Chondrocyte (in vitro differentiated cells): Measurements from ENCODE around the gene SERPINB1. TPM values are rescaled to one million over a fixed set of nuclear protein-coding genes. Genes with fewer than 3 reads are reported as not detected.

Experiments
- DNase-seq: peaks from one replicate; pipeline ENCODE4 v3.0.0; 2021; ENCODE audit warnings: mixed read lengths, low spot score
- H3K27ac Mint-ChIP-seq: one replicate; pipeline ENCODE4 v1.8.0; 2021; ENCODE audit warnings: mild to moderate bottlenecking, moderate library complexity, mixed read lengths; ENCODE audit not compliant: unreplicated experiment
- H3K27me3 Mint-ChIP-seq: 2 replicates; pipeline ENCODE4 v1.8.0; 2021; ENCODE audit warnings: low read depth, mixed read lengths
- H3K36me3 Mint-ChIP-seq: 2 replicates; pipeline ENCODE4 v1.8.0; 2021; ENCODE audit warnings: low read depth, mixed read lengths
- H3K4me1 Mint-ChIP-seq: 2 replicates; pipeline ENCODE4 v1.8.0; 2021; ENCODE audit warnings: low read depth, mild to moderate bottlenecking, mixed read lengths
- H3K4me3 Mint-ChIP-seq: one replicate; pipeline ENCODE4 v1.8.0; 2021; ENCODE audit warnings: mild to moderate bottlenecking, moderate library complexity, mixed read lengths; ENCODE audit not compliant: unreplicated experiment
- H3K9me3 Mint-ChIP-seq: 2 replicates; pipeline ENCODE4 v1.8.0; 2021; ENCODE audit warnings: low read depth, mixed read lengths
- CTCF ChIP-seq: fragments of 200-600 bp; sonication (generic); IDR thresholded peaks from 2 replicates; pipeline ENCODE4 v1.5.0; 2021; ENCODE audit warnings: antibody characterized with exemption, mild to moderate bottlenecking, moderate library complexity
- microRNA-seq: library from miRNA; unstranded; fragments of <30 nt; microRNA quantifications from one replicate; pipeline ENCODE4 v1.2.0, GENCODE V29; 2020; ENCODE audit warnings: borderline number of aligned reads
- total RNA-seq: library from RNA; stranded (reverse); gene quantifications from 3 replicates; pipeline ENCODE4 v1.2.1, GENCODE V29; 2021

The SERPINB1 gene
- total RNA-seq, 1 donor from 2014 or later = 9.1 TPM

- H3K9me3 Mint-ChIP-seq = no peaks in the 10 kb centered on the region
- H3K4me3 Mint-ChIP-seq = no peak overlapping the region
- no peak for DNase-seq
- H3K36me3 Mint-ChIP-seq = peaks cover 7% of the 10 kb centered on the region
- H3K27me3 Mint-ChIP-seq = no peaks in the 10 kb centered on the region
- TF ChIP-seq CTCF = no peak
- peaks cover 41% of the 10 kb centered on the region for H3K4me1 Mint-ChIP-seq
- H3K27ac Mint-ChIP-seq = no peak overlapping the region
Observed at GRCh38 chr6:2784930-2785329, 56.7 kb downstream of the SERPINB1 start.

GRCh38 chr6:2784061-2784460 is 57.6 kb downstream of the SERPINB1 start:
- Mint-ChIP-seq H3K36me3 (peaks cover 7% of the 10 kb centered on the region), H3K4me1 (peaks cover 35% of the 10 kb centered on the region), H3K4me3 (no peak overlapping the region), H3K9me3 (no peaks in the 10 kb centered on the region), H3K27ac (peak overlapping the region; percentile 71), H3K27me3 (no peaks in the 10 kb centered on the region)
- no peak for TF ChIP-seq CTCF
- DNase-seq = no peak

DNA sequence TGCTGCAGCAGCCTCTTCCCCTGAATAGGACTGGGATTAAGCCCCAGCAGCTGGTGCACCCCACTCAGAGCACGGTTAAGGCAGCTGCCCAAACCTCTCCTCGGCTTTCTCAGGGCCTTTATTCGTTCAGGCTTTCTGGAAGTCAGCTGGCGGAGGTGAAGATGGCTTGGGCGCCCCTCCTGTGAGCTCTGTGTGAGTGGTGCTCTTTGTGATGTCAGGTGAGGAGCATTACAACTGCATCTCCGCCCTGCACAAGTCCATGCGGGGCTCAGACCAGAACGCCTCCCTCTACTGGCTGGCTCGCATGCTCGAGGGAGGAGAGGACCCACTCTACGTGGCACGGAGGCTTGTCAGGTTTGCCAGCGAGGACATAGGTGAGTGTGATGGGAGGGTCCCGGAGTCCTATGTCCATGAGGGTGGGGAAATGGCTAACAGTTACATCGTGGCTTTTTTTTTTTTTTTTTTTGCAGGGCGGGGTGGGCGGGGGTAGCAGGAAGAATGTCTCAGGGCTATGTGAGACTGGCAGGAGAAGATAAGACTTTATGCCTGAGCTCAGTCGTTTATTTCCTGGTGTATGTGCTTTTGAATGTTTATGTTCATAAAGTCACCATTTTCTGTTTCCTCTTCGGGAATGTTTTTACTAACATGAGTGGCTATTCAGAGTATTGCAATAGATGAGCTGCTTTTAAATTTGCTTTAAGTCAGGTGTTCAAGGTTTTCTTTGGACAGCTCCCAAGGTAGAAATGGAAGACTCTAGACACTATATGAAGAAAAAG is 58.3 kb downstream of the SERPINB1 start:
- peak; percentile 30 for TF ChIP-seq CTCF
- DNase-seq = no peak
- Mint-ChIP-seq H3K4me1 (peaks cover 32% of the 10 kb centered on the region), H3K27ac (peak overlapping the region; percentile 71), H3K4me3 (no peak overlapping the region), H3K9me3 (no peaks in the 10 kb centered on the region), H3K36me3 (peaks cover 7% of the 10 kb centered on the region), H3K27me3 (no peaks in the 10 kb centered on the region)

- peak overlapping the region; percentile 46 for H3K27ac Mint-ChIP-seq
- H3K27me3 Mint-ChIP-seq = no peaks in the 10 kb centered on the region
- TF ChIP-seq CTCF = no peak
- no peaks in the 10 kb centered on the region for H3K9me3 Mint-ChIP-seq
- H3K4me3 Mint-ChIP-seq = no peak overlapping the region
- peaks cover 29% of the 10 kb centered on the region for H3K4me1 Mint-ChIP-seq
- H3K36me3 Mint-ChIP-seq = peaks cover 7% of the 10 kb centered on the region
- DNase-seq = no peak
Observed at GRCh38 chr6:2782825-2783187, 58.9 kb downstream of the SERPINB1 start.

- DNase-seq = no peak
- Mint-ChIP-seq H3K4me3 (no peak overlapping the region), H3K4me1 (peaks cover 28% of the 10 kb centered on the region), H3K27ac (no peak overlapping the region), H3K9me3 (no peaks in the 10 kb centered on the region), H3K27me3 (no peaks in the 10 kb centered on the region), H3K36me3 (peaks cover 5% of the 10 kb centered on the region)
- TF ChIP-seq CTCF = no peak
Observed at GRCh38 chr6:2782356-2782708, 59.3 kb downstream of the SERPINB1 start.

Small RNA genes within 50 kb of the gene (microRNA-seq; reads per million reads assigned to microRNA genes)
- gene MIR4645 = not detected

Other genes with a start within 250 kb of the SERPINB1 start
- 0.99 to 1.1 TPM (median 1.00 TPM) in 3 replicates for gene MYLK4, start 90.9 kb downstream of the SERPINB1 start, total RNA-seq
- 34.0 to 36.1 TPM (median 34.6 TPM) in 3 replicates for gene WRNIP1, start 76.5 kb downstream of the SERPINB1 start, total RNA-seq
- gene SERPINB9, start 61.4 kb upstream of the SERPINB1 start, total RNA-seq = 0.31 to 0.67 TPM (median 0.62 TPM) in 3 replicates
- 74.0 to 98.0 TPM (median 97.3 TPM) in 3 replicates for gene SERPINB6, start 129.7 kb upstream of the SERPINB1 start, total RNA-seq
- gene NQO2, start 158.0 kb upstream of the SERPINB1 start, total RNA-seq = 34.4 to 40.7 TPM (median 35.1 TPM) in 3 replicates
- gene RIPK1, start 226.6 kb upstream of the SERPINB1 start, total RNA-seq = 24.9 to 26.2 TPM (median 25.2 TPM) in 3 replicates